ENCODE data around the gene NEU2.

Gene NEU2

GRCh38 chr2:233072838-233073237 lies 40.4 kb downstream of the NEU2 start:
- TF ChIP-seq ZBTB7A (IDR thresholded peaks at IDR 0.05; ENCODE audit: low read depth), result no peak
- TF ChIP-seq TCF12 (IDR thresholded peaks at IDR 0.05; ENCODE audit: low read depth), result no peak
- no peak for TF ChIP-seq EP300 (IDR thresholded peaks at IDR 0.05; ENCODE audit: borderline replicate concordance)
- TF ChIP-seq EGR1 (IDR thresholded peaks at IDR 0.05), result no peak
- TF ChIP-seq NFIC (IDR thresholded peaks at IDR 0.05), result no peak
- no peak for TF ChIP-seq FOXM1 (IDR thresholded peaks at IDR 0.05; ENCODE audit: borderline replicate concordance, low read depth)
- no peak for TF ChIP-seq REST (IDR thresholded peaks at IDR 0.05; ENCODE audit: low read depth)
- TF ChIP-seq CEBPB (IDR thresholded peaks at IDR 0.05), result no peak
- TF ChIP-seq RAD21 (IDR thresholded peaks at IDR 0.05; ENCODE audit: low read depth), result no peak
- no peak for TF ChIP-seq TEAD4 (IDR thresholded peaks at IDR 0.05)
- no peak for TF ChIP-seq CREB1 (IDR thresholded peaks at IDR 0.05; ENCODE audit: low read depth)
- no peak for TF ChIP-seq YY1 (IDR thresholded peaks at IDR 0.05; ENCODE audit: low read depth)
- no peak for TF ChIP-seq USF1 (IDR thresholded peaks at IDR 0.05)
- TF ChIP-seq MAX (IDR thresholded peaks at IDR 0.05), result no peak
- no peak for TF ChIP-seq TAF1 (IDR thresholded peaks at IDR 0.05; ENCODE audit: low read depth)

GRCh38 chr2:233074106-233074505 lies 41.6 kb downstream of the NEU2 start:
- TF ChIP-seq MAX (IDR thresholded peaks at IDR 0.05) (no peak), TCF12 (IDR thresholded peaks at IDR 0.05; ENCODE audit: low read depth) (no peak), YY1 (IDR thresholded peaks at IDR 0.05; ENCODE audit: low read depth) (no peak), REST (IDR thresholded peaks at IDR 0.05; ENCODE audit: low read depth) (no peak), TAF1 (IDR thresholded peaks at IDR 0.05; ENCODE audit: low read depth) (no peak), USF1 (IDR thresholded peaks at IDR 0.05) (no peak), CREB1 (IDR thresholded peaks at IDR 0.05; ENCODE audit: low read depth) (no peak), EGR1 (IDR thresholded peaks at IDR 0.05) (no peak), ZBTB7A (IDR thresholded peaks at IDR 0.05; ENCODE audit: low read depth) (no peak)

DNA sequence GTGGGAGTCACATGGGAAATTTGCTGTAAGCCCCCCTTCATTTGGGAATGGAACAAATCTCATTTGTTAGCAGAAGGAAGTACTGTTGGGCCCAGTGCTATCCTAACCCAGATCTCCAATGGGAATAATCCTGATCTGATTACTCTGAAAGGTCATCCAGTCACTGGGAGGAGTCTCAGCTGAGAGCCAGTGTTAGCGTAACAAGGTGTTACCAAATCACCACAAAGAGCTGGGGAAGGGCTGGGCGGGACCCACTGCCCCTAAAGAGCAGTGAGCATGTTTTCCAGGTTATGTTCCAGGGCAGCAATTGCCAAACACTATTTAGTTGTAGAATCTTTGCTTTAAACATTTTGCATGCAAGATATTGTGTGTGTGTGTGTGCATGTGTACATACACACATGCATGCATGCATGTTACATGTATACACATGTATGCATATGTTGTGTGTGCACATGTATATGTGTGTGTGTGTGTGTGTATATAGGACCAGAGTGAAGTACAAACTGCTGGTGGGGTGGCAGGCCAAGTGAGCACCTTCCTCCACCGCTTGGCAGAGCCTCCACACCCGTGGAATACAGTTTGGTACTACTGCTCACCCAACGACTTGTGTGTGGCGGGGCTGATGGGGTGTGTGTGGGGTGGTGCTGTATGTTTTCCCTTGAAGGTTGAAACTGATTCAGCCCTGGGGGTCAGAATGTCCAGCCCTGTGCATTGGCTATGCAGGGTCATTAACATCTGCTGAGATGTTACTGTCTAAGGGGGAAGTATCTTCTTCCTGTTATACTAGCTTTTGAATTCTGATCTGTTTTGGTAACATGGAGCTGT lies 42.9 kb downstream of the NEU2 start:
- TF ChIP-seq TCF12 (IDR thresholded peaks at IDR 0.05; ENCODE audit: low read depth), result no peak
- no peak for TF ChIP-seq USF1 (IDR thresholded peaks at IDR 0.05)
- no peak for TF ChIP-seq REST (IDR thresholded peaks at IDR 0.05; ENCODE audit: low read depth)

DNA sequence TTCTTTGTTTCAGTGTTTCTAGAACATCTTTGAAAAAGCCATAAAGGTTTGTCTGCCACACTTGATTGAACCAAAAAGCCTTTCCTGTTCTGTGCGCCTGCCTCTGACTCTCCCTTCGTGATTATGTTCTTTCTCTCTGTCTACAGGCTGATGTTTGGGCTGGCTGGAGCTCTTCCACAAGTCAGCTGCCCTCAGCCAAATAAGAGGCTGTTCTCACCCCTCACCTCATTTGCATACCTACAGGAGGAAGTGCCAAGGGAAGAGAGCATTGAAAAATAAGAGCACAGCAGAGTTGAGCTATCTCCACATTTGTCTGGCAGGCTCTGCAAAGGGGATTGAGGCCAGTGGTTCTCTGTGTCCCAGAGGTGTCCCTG lies 43.5 kb downstream of the NEU2 start:
- TF ChIP-seq TAF1 (IDR thresholded peaks at IDR 0.05; ENCODE audit: low read depth), result no peak
- TF ChIP-seq YY1 (IDR thresholded peaks at IDR 0.05; ENCODE audit: low read depth), result no peak
- no peak for TF ChIP-seq USF1 (IDR thresholded peaks at IDR 0.05)
- no peak for TF ChIP-seq MAX (IDR thresholded peaks at IDR 0.05)
- TF ChIP-seq NFIC (IDR thresholded peaks at IDR 0.05), result no peak
- no peak for TF ChIP-seq RAD21 (IDR thresholded peaks at IDR 0.05; ENCODE audit: low read depth)
- TF ChIP-seq TCF12 (IDR thresholded peaks at IDR 0.05; ENCODE audit: low read depth), result no peak
